Measurements from ENCODE around the gene RPL37. TPM values are rescaled to one million over a fixed set of nuclear protein-coding genes. Genes with fewer than 3 reads are reported as not detected.
"Not testable (repeated sequence)": the region's sequence is repeated elsewhere in the genome, so short reads cannot be mapped to it uniquely, and the experiment has no call there.

Gene RPL37
- total and polyA plus RNA-seq, 9 of the 15 experiments (the other 6 are each of a cell fraction or from before 2014, with no cell fraction given) = 2,342 to 7,963 (median 4,091) TPM

DNA sequence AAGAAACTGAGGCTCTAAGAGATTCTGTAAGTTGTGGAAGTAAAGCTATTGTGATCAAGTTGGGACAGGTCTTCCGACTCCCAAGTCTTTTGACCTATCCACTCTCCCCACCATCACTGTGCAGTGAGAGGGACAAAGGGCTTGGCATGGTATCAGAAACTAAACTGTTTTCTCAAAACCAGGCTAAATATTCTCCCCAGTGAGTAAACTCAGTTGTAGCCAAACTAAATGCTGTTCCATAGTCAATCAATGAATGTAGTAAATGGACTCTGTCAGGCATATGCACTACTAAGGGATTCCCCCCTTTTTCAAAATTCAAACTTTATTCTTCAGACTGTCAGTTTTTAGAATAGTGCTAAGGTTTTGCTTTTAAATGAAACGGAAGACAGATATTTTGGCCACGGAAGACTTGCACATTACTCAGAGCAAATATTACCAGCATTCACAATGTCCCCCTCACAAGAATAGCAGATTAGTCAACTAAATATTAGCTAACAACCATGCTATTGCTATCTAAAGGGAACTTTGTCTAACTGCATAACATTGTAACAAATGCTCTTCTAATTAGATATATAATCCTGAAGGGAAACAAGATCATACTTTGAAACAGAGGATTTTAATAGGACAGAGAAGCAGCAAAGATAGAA lies 44.0 kb downstream of the RPL37 start (continued):
- TF ChIP-seq PTTG1 (tag; IDR thresholded peaks at IDR 0.05; ENCODE audit: low read depth) = no peak

DNA sequence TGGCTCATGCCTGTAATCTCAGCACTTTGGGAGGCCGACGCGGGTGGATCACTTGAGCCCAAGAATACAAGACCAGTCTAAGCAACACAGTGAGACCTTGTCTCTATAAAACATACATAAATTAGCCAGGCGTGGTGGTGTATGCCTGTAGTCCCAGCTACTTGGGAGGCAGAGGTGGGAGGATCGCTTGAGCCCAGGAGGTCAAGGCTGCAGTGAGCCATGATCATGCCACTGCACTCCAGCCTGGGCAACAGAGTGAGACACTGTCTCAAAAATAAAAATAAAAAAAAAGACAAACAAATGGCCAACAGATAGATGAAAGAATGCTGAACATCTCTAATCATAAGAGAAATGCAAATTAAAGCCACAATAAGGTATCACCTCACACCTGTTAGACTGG lies 46.1 kb downstream of the RPL37 start:
- Histone ChIP-seq H3K4me1 (replicated peaks in 1 of 2; ENCODE audit: control insufficient read depth in 2 of 2, insufficient read depth in 2 of 2, low read length in 2 of 2) (peaks cover 11 to 17% of the 10 kb centered on the region in 2 experiments; a peak in 4 of 5 replicates), H3K79me2 (ENCODE audit: control insufficient read depth, insufficient read depth, low read length) (peaks cover 99% of the 10 kb centered on the region), H3K36me3 (ENCODE audit: control insufficient read depth, insufficient read depth, low read length) (peaks cover 24% of the 10 kb centered on the region; the same call in 2 of the 3 replicates), H4K20me1 (replicated peaks; ENCODE audit: control insufficient read depth, insufficient read depth, low read length) (peaks cover 14% of the 10 kb centered on the region; the same call in 1 of the 2 replicates)
- ATAC-seq; H3K9me1 ChIP-seq (ENCODE audit: control insufficient read depth, insufficient read depth, low read length); H3K9ac ChIP-seq (ENCODE audit: insufficient read depth in 1 of 2, low read depth in 2 of 2, low read length in 2 of 2); H3K27me3 ChIP-seq (ENCODE audit: control insufficient read depth in 2 of 2, insufficient read depth in 2 of 2, low read length in 2 of 2); H3K4me2 ChIP-seq (ENCODE audit: insufficient read depth, low read length); DNase-seq (ENCODE audit: extremely low read depth in 1 of 4, low spot score in 3 of 4); H3K9me3 ChIP-seq (replicated peaks; ENCODE audit: control insufficient read depth, insufficient read depth, low read depth, low read length); in situ Hi-C loops (cut with MboI); H3K4me3 ChIP-seq; intact Hi-C loops (cut with micrococcal nuclease); CTCF ChIA-PET (ENCODE audit: low intra/inter-chr PET ratio); POLR2A ChIA-PET; BruUV-seq (replicated peaks); H2AFZ ChIP-seq (ENCODE audit: low read depth, low read length); H3K27ac ChIP-seq (ENCODE audit: extremely low read depth, low read depth, low read length); FAIRE-seq: not testable (repeated sequence)
- WGBS (ENCODE audit: insufficient coverage, low coverage, missing lambda C conversion rate) = 97% methylated on average over 5 of the region's 5 CpGs

DNA sequence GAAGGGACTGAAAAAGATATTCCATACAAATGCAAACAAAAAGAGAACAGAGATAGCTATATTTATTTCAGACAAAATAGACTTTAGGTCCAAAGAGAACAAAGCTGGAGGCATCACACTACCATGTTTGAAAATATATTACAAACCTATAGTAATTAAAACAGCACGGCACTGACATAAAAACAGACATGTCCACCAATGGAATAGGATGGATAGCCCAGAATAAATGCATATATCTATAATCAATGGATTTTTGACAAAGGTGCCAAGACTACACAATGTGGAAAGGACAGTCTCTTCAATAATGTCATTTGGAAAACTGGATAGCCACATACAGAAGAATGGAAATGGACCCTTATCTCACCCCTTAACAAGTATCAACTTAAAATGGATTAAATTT lies 47.0 kb downstream of the RPL37 start:
- peaks cover 14% of the 10 kb centered on the region; the same call in 1 of the 2 replicates for H4K20me1 ChIP-seq (replicated peaks; ENCODE audit: control insufficient read depth, insufficient read depth, low read length)
- WGBS (ENCODE audit: insufficient coverage, low coverage, missing lambda C conversion rate) = 83% methylated on average over 1 of the region's 1 CpG
- TF ChIP-seq, protein P1, sequence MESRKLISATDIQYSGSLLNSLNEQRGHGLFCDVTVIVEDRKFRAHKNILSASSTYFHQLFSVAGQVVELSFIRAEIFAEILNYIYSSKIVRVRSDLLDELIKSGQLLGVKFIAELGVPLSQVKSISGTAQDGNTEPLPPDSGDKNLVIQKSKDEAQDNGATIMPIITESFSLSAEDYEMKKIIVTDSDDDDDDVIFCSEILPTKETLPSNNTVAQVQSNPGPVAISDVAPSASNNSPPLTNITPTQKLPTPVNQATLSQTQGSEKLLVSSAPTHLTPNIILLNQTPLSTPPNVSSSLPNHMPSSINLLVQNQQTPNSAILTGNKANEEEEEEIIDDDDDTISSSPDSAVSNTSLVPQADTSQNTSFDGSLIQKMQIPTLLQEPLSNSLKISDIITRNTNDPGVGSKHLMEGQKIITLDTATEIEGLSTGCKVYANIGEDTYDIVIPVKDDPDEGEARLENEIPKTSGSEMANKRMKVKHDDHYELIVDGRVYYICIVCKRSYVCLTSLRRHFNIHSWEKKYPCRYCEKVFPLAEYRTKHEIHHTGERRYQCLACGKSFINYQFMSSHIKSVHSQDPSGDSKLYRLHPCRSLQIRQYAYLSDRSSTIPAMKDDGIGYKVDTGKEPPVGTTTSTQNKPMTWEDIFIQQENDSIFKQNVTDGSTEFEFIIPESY (CRISPR knock-in tag; IDR thresholded peaks at IDR 0.05) = no peak
- TF ChIP-seq COPS2 (conservative IDR thresholded peaks at IDR 0.05) (no peak), HNRNPK (IDR thresholded peaks at IDR 0.05; ENCODE audit: low read depth, low read length, poor library complexity, severe bottlenecking) (no peak), BCL6 (CRISPR knock-in tag; IDR thresholded peaks at IDR 0.05) (no peak), RBM25 (IDR thresholded peaks at IDR 0.05; ENCODE audit: low read depth, low read length, severe bottlenecking) (peak; percentile 82), ZNF140 (CRISPR knock-in tag; IDR thresholded peaks at IDR 0.05) (no peak), ZNF133 (CRISPR knock-in tag; IDR thresholded peaks at IDR 0.05) (no peak)
- no peaks in the 10 kb centered on the region for H3K9me3 ChIP-seq (replicated peaks; ENCODE audit: control insufficient read depth, insufficient read depth, low read depth, low read length)
- FAIRE-seq (no peak), DNase-seq (ENCODE audit: extremely low read depth in 1 of 4, low spot score in 3 of 4) (no peak), ATAC-seq (no peak)
- in situ Hi-C loops (cut with MboI) (no loop called here), intact Hi-C loops (cut with micrococcal nuclease) (no loop called here)
- POLR2A ChIA-PET = interaction anchor here (0.6 to 1.2 kb wide), 4 partner anchors 12 to 47 kb away, joined by 3 to 5 read pairs (median 4); partner anchors contain the start of gene RPL37
- no peak overlapping the region for H2AFZ ChIP-seq (ENCODE audit: low read depth, low read length)
- H3K9me1 ChIP-seq (ENCODE audit: control insufficient read depth, insufficient read depth, low read length) = no peaks in the 10 kb centered on the region
- peaks cover 11 to 14% of the 10 kb centered on the region in 2 experiments; a peak in 4 of 5 replicates for H3K4me1 ChIP-seq (replicated peaks in 1 of 2; ENCODE audit: control insufficient read depth in 2 of 2, insufficient read depth in 2 of 2, low read length in 2 of 2)
- no TSS peak for BruUV-seq (replicated peaks)
- peaks cover 21% of the 10 kb centered on the region; the same call in 2 of the 3 replicates for H3K36me3 ChIP-seq (ENCODE audit: control insufficient read depth, insufficient read depth, low read length)
- CTCF ChIA-PET (ENCODE audit: low intra/inter-chr PET ratio) = interaction anchor here (0.8 kb wide), 1 partner anchor 33 kb away, joined by 3 read pairs; no protein-coding TSS in a partner anchor
- no peak overlapping the region for H3K9ac ChIP-seq (ENCODE audit: insufficient read depth in 1 of 2, low read depth in 2 of 2, low read length in 2 of 2)
- no peak overlapping the region for H3K27ac ChIP-seq (ENCODE audit: extremely low read depth, low read depth, low read length)
- H3K4me2 ChIP-seq (ENCODE audit: insufficient read depth, low read length) = no peak overlapping the region
- no peak overlapping the region for H3K4me3 ChIP-seq
- H3K79me2 ChIP-seq (ENCODE audit: control insufficient read depth, insufficient read depth, low read length) = peaks cover 99% of the 10 kb centered on the region
- no peaks in the 10 kb centered on the region; a peak in 1 of 5 replicates for H3K27me3 ChIP-seq (ENCODE audit: control insufficient read depth in 2 of 2, insufficient read depth in 2 of 2, low read length in 2 of 2)
